Cardiac muscle cell (in vitro differentiated cells and primary cell): ENCODE data around the gene TMEM185B. TPM values are rescaled to one million over a fixed set of nuclear protein-coding genes. Genes with fewer than 3 reads are reported as not detected.

Experiments
- DNase-seq, 2 donors: peaks; one replicate each; pipeline versions ENCODE4 v3.0.0 to v3.0.0-alpha.2; 2010 to 2017; ENCODE audit warnings: low read depth in 1 of 2, low spot score in 1 of 2
- H3K27ac ChIP-seq: fragments of 200-600 bp; sonication (generic); 2 replicates; pipeline ENCODE4 v1.5.1; 2016
- H3K27me3 ChIP-seq: fragments of 200-600 bp; sonication (generic); 2 replicates; pipeline ENCODE4 v1.6.0; 2016; ENCODE audit warnings: control low read depth
- H3K36me3 ChIP-seq: fragments of 200-600 bp; sonication (generic); 2 replicates; pipeline ENCODE4 v1.5.1; 2016; ENCODE audit warnings: control low read depth
- H3K4me1 ChIP-seq: fragments of 200-600 bp; sonication (generic); 2 replicates; pipeline ENCODE4 v1.8.1; 2017; ENCODE audit warnings: low read depth, mild to moderate bottlenecking, mixed run types
- H3K4me3 ChIP-seq: fragments of 200-600 bp; sonication (generic); 2 replicates; pipeline ENCODE4 v1.5.1; 2016; ENCODE audit warnings: mild to moderate bottlenecking
- H3K9me3 ChIP-seq: fragments of 200-600 bp; sonication (generic); 2 replicates; pipeline ENCODE4 v1.5.1; 2017; ENCODE audit warnings: low read depth, mild to moderate bottlenecking, control low read depth
- polyA plus RNA-seq: library from polyadenylated mRNA; unstranded; fragments of >200 nt; fragmentation: Nextera tagmentation; extraction: Ambion mirVana; gene quantifications from 2 replicates; pipeline ENCODE4 v1.2.1, GENCODE V29; 2016
- total RNA-seq: library from RNA; depleted of rRNA; stranded (reverse); fragments of >200 nt; gene quantifications from 2 replicates; pipeline ENCODE4 v1.2.3, GENCODE V29; 2016
- TF ChIP-seq, protein P1 (sequence below): IDR thresholded peaks from 2 replicates; pipeline ENCODE4 v1.5.1; 2012; ENCODE audit warnings: low read depth, mild to moderate bottlenecking, low read length

The TMEM185B gene
- total RNA-seq: 32.9 and 43.4 TPM in 2 replicates
- 21.3 and 25.0 TPM in 2 replicates for polyA plus RNA-seq

DNA sequence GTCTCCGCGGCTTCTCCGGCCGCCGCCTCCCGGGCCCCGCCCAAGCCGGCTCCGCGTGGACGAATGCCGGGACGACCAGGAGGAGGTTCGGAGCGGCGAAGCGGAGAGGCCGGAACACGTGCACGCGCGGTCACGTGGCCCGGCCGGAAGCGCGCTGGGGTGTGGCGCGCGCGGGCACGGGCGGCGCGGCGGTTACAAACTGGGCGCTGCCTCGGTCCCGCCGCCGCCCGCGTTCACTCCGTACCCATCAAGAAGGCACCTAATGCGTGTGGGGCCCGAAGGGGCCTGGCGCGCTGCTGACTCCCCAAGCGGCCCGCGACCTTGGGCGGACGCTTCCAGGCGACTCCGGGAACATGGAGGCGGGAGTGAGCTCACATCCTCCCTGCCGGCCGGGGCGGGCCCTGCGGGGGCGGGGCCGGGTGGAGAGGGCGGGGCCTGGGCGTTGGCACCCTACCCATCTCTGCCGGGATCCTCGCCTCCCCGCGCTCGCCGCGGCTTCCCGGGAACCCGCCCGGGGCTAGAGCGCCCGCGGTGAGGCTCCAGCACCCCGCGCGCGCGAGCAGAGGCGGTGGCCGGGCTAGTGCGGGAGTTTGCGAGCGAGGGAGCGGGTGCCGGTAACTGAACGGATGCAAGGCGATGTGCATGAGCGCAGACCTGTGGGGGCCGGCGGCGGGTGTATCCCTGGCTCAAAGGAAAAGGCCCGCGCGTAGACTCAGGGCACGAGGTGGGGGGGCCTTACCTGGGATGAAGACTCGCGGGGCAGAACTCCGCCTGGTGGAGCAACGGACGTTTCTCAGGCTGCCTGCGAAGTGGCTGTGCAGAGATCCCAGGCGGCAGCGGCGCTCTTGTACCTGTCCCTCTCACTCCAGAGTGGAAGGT lies at the start of gene TMEM185B:
TSS of gene TMEM185B (minus strand) at position 367 of the 879 bp plus-strand sequence. CDS start 424 bp downstream, outside the sequence.
- DNase-seq: peak; percentile 85 to 88
- Histone ChIP-seq H3K4me1 (peaks cover 17% of the 10 kb centered on the region), H3K9me3 (no peaks in the 10 kb centered on the region), H3K4me3 (peak within 1 kb of the TSS; percentile 51), H3K27me3 (peaks cover 5% of the 10 kb centered on the region), H3K36me3 (no peaks in the 10 kb centered on the region), H3K27ac (peak within 1 kb of the TSS; percentile 31)
- TF ChIP-seq, protein P1, sequence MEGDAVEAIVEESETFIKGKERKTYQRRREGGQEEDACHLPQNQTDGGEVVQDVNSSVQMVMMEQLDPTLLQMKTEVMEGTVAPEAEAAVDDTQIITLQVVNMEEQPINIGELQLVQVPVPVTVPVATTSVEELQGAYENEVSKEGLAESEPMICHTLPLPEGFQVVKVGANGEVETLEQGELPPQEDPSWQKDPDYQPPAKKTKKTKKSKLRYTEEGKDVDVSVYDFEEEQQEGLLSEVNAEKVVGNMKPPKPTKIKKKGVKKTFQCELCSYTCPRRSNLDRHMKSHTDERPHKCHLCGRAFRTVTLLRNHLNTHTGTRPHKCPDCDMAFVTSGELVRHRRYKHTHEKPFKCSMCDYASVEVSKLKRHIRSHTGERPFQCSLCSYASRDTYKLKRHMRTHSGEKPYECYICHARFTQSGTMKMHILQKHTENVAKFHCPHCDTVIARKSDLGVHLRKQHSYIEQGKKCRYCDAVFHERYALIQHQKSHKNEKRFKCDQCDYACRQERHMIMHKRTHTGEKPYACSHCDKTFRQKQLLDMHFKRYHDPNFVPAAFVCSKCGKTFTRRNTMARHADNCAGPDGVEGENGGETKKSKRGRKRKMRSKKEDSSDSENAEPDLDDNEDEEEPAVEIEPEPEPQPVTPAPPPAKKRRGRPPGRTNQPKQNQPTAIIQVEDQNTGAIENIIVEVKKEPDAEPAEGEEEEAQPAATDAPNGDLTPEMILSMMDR: peak; percentile 34

DNA sequence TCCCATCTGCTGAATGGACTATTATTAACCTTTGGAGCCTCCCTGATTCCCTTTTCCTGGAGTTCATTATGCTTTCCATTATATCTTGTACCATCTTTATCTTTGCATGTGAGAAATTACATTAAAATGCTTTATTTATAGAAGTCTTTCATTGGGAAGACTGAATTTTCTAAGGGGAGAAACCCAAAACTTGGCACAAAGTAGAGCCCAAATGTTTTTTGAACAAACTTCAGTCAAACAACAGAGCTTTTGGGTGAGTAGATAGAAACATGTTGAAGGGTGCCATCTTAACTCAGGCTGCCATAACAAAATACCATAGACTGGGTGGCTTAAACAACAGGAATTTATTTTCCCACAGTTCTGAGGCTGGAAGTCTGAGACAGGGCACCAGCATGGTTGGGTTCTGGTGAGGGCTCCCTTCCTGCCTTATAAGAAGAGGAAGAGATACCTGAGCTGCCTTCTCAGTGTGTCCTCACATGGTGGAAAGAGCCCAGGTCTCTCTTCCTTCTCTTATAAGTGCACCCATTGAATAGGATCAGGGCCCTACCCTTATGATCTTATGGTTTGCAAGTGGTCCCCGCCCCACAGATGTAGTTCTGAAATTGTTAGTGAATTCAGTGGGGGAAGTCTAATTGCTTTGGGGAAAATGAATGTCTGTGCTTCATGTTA lies 48.6 kb upstream of the TMEM185B start:
- TF ChIP-seq, protein P1: no peak
- Histone ChIP-seq H3K9me3 (no peaks in the 10 kb centered on the region), H3K36me3 (no peaks in the 10 kb centered on the region), H3K27ac (no peak overlapping the region), H3K27me3 (no peaks in the 10 kb centered on the region), H3K4me1 (no peaks in the 10 kb centered on the region), H3K4me3 (no peak overlapping the region)
- DNase-seq: no peak

DNA sequence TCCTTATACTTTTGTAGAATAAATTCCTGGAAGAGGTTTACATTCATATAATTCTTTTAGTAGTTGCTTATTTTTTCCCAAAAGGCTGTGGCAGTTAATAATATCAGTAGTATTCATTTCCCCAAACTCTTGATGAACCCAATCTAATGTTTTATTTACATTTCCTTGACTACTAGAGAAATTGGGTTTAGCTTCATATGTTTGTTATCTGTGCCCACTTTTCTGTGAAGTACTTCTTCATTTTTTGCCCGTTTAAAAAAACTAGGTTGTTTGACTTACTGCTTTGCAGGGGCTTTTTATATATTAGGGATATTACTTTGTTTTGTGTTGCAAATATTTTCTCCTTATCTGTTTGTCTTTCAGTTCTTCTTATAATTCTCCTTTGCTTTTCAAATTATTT lies 46.6 kb upstream of the TMEM185B start:
- no peak for DNase-seq
- Histone ChIP-seq H3K4me1 (no peaks in the 10 kb centered on the region), H3K9me3 (no peaks in the 10 kb centered on the region), H3K27me3 (no peaks in the 10 kb centered on the region), H3K4me3 (no peak overlapping the region), H3K36me3 (no peaks in the 10 kb centered on the region), H3K27ac (no peak overlapping the region)
- TF ChIP-seq, protein P1: no peak

DNA sequence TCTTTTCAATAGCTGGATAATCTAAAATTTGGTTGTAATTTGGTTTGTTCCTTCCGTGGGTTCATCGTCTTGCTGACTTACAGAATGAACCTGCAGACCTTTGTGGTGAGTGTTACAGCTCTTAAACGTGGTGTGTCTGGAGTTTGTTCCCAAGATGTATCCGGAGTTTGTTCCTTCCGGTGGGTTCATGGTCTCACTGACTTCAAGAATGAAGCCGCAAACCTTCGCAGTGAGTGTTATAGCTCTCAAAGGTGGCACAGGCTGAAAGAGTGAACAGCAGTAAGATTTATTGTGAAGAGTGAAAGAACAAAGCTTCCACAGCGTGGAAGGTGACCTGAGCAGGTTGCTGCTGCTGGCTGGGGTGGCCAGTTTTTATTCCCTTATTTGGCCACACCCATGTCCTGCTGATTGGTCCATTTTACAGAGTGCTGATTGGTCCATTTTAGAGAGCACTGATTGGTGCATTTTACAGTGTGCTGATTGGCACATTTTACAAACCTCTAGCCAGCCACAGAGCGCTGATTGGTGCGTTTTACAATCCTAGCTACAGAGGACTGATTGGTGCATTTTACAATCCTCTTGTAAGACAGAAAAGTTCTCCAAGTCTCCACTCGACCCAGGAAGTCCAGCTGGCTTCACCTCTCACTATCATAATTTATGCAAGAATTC lies 46.0 kb upstream of the TMEM185B start:
- Histone ChIP-seq H3K36me3 (no peaks in the 10 kb centered on the region), H3K4me1 (no peaks in the 10 kb centered on the region), H3K27ac (no peak overlapping the region), H3K27me3 (no peaks in the 10 kb centered on the region), H3K4me3 (no peak overlapping the region), H3K9me3 (no peaks in the 10 kb centered on the region)
- no peak for DNase-seq
- TF ChIP-seq, protein P1: no peak

DNA sequence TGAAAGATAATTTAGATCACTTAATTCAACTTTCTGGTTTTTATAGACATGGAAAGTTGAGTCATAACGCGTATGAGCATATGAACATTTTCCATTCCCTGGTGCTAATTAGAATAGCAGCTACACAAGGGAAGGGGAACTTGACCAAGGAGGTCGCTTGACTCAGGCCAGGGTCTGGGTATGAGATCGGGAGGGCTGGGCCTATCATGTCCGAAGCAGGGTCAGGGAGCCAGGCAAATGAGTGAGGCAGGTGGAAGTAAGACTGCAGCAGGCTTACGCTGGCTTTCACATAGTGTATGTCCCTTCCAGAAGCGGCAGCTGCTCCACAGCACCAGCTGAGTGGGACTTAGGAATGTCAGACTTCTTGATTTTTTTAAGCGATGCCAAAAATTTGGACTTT lies 44.1 kb upstream of the TMEM185B start:
- DNase-seq: no peak
- Histone ChIP-seq H3K4me1 (no peaks in the 10 kb centered on the region), H3K27me3 (no peaks in the 10 kb centered on the region), H3K9me3 (no peaks in the 10 kb centered on the region), H3K36me3 (no peaks in the 10 kb centered on the region), H3K4me3 (no peak overlapping the region), H3K27ac (no peak overlapping the region)
- TF ChIP-seq, protein P1: no peak
